Large intestine (tissue), 3 donors: ENCODE results near the gene GRK4. TPM values are rescaled to one million over a fixed set of nuclear protein-coding genes. Genes with fewer than 3 reads are reported as not detected.
A peak's percentile ranks its signal among the peaks of the same experiment; 100 is the strongest.

Experiments used
- DNase-seq, 2 donors: peaks; one replicate each; pipeline versions ENCODE4 v3.0.0 to v3.0.0-alpha.2; 2013
- H3K27ac ChIP-seq: one replicate; pipeline ENCODE4 v1.5.1; 2013; ENCODE audit warnings: low read length
- H3K27me3 ChIP-seq: 2 replicates; pipeline ENCODE4 v1.6.1; 2013; ENCODE audit warnings: low read length; ENCODE audit not compliant: control insufficient read depth, insufficient read depth
- H3K36me3 ChIP-seq: 2 replicates; pipeline ENCODE4 v1.6.1; 2013; ENCODE audit warnings: low read length; ENCODE audit not compliant: control insufficient read depth, insufficient read depth
- H3K4me1 ChIP-seq: one replicate; pipeline ENCODE4 v1.6.1; 2013; ENCODE audit warnings: low read length; ENCODE audit not compliant: control insufficient read depth, insufficient read depth
- H3K4me3 ChIP-seq: one replicate; pipeline ENCODE4 v1.5.1; 2013; ENCODE audit warnings: low read length
- H3K9me3 ChIP-seq: one replicate; pipeline ENCODE4 v1.6.1; 2013; ENCODE audit warnings: mild to moderate bottlenecking, low read depth, low read length, moderate library complexity; ENCODE audit not compliant: control insufficient read depth
- WGBS: methylation state at CpG from one replicate; pipeline ENCODE4 v1.1.5; 2013; ENCODE audit warnings: low lambda C conversion rate; ENCODE audit not compliant: insufficient coverage; 5-methylcytosine and 5-hydroxymethylcytosine counted together
- polyA plus RNA-seq: library from polyadenylated mRNA; unstranded; fragments of 120-200 nt; gene quantifications from one replicate; pipeline ENCODE4 v1.2.1, GENCODE V29; 2013

Gene GRK4
- polyA plus RNA-seq, 1 donor: 5.5 TPM

DNA sequence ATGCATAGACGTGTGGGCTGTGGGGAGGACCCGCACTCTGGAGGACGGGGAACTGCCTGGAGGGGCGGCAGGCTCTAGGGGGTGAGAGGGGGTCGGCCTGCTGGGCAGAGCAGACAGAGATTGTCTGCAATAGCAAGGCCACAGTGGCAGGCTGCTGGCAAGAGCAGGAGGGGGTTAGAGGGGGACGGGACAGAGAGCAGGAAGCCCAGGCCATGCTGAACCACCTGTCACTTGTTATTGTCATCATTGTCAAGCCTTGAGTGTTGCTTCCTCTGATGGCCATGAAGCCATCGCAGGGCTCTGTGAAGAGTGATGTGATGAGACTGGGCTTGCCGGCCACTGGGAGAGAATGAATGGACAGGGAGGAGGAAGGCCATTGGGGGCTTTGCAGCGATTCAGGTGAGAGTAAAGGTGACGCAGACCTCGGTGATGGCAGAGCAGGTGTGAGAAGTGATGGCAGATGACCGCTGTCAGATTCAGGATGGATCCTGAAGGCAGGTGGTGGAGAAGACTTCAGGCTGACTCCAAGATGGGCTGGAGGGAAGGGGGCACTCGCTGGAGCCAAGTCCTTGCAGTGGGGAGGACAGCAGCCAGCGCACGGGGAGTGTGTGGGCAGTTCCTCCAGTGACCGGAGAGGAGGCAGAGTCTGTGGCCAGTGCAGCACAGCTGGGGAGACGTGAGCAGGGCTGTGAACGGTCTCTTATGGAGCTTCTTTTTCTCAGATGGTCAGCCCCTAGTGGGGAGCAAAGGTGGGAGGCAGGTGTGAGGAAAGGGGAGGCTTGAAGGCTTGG, 67.4 kb downstream of the GRK4 start:
- no peak overlapping the region for H3K27ac ChIP-seq
- H3K36me3 ChIP-seq: no peaks in the 10 kb centered on the region
- no CpG with 5 or more reads among the region's 18 CpGs for WGBS
- no peaks in the 10 kb centered on the region for H3K4me1 ChIP-seq
- no peak overlapping the region for H3K4me3 ChIP-seq
- H3K27me3 ChIP-seq: no peaks in the 10 kb centered on the region
- no peaks in the 10 kb centered on the region for H3K9me3 ChIP-seq
- no peak for DNase-seq

DNA sequence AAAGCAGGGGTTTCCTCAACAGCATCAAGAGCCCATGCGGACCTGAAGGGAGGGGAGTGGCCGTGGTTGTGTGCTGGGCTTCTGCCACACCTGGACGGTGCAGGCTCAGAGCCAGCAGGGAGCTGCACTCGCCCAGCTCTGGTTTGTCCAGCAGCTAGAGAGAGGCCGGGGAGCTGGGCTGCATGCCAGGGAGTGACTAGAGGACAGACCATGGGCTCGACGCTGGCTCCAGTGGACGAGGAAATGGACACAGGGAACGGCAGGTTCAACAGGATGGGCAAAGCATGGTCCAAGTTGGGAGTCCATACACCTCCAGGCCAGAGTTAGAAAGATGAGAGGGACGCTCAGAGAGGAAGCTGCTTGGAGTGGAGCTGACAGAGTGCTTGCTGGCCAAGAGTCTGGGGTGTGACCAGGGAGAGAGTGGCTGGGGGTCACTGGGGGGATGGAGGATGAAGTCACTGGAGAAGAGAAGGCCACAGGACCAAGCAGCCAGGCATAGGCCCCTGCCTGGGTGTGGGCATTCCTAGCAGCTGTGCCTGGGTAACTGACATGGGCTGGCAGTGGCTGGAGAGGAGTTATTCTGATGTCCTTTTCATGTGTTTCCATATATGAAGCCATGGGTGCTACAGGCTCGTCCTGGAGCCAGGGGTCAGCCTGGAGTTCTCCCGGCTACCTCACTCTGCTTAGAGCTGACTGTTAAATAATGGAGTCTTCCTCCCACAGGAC, 68.1 kb downstream of the GRK4 start:
- Histone ChIP-seq H3K27ac (no peak overlapping the region), H3K9me3 (no peaks in the 10 kb centered on the region), H3K27me3 (no peaks in the 10 kb centered on the region), H3K4me1 (no peaks in the 10 kb centered on the region), H3K36me3 (no peaks in the 10 kb centered on the region), H3K4me3 (no peak overlapping the region)
- 100% methylated on average over 1 of the region's 12 CpGs for WGBS
- DNase-seq: no peak

DNA sequence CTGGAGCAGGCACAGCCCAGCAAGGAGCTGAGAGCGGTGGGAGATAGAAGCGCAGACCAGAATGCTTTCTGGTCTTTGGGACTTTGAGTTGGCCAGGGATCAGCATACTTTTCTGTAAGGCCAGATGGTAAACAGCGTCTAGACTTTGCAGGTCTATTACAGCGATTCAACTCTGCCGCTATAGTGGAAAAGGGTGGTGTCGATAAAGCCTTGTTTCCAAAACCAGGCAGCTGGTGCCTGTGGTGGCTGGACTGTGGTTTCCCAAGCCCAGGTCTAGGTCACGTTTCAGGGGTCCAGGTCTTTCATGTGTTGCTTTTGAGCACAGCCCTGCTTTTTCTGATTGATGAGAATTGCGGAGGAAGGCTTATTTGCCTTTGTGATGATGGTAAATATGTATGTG, 70.9 kb downstream of the GRK4 start:
- Histone ChIP-seq H3K27ac (no peak overlapping the region), H3K27me3 (no peaks in the 10 kb centered on the region), H3K36me3 (no peaks in the 10 kb centered on the region), H3K4me3 (no peak overlapping the region), H3K9me3 (no peaks in the 10 kb centered on the region), H3K4me1 (no peaks in the 10 kb centered on the region)
- DNase-seq: no peak
- no CpG with 5 or more reads among the region's 8 CpGs for WGBS

DNA sequence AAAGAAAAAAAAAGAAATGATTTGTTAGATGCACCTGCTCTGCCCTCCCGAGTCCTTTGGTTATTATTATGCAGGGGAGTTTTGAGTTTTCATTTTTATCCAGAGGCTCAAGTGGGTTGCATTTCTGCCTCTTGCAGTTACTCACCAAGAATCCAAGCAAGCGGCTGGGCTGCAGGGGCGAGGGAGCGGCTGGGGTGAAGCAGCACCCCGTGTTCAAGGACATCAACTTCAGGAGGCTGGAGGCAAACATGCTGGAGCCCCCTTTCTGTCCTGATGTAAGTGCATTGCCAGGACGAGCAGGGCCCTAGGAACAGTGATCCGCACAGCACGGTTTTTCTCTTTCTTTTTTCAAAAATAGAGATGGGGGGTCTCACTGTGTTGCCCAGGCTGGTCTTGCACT, 71.9 kb downstream of the GRK4 start:
- H3K9me3 ChIP-seq: no peaks in the 10 kb centered on the region
- DNase-seq: no peak
- no CpG with 5 or more reads among the region's 8 CpGs for WGBS
- H3K4me3 ChIP-seq: no peak overlapping the region
- H3K36me3 ChIP-seq: no peaks in the 10 kb centered on the region
- no peaks in the 10 kb centered on the region for H3K4me1 ChIP-seq
- H3K27ac ChIP-seq: no peak overlapping the region
- H3K27me3 ChIP-seq: no peaks in the 10 kb centered on the region

DNA sequence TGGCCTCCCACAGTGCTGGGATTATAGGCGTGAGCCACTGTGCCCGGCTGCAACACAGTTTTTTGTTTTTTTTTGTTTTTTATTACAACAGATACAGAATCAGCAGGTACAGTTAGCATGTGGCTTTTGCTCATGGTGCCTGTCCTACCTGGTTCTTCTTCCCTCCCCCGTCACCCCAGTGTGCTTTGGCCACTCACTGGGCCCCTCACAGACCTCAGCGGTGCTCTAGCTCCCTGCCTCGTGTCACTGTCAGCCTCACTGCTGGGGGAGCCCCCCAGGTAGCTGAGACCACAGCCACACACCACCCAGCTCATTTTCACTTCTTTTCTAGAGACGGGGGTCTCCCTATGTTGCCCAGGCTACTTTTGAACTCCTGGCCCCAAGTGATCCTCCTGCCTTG, 72.3 kb downstream of the GRK4 start:
- H3K27ac ChIP-seq: no peak overlapping the region

DNA sequence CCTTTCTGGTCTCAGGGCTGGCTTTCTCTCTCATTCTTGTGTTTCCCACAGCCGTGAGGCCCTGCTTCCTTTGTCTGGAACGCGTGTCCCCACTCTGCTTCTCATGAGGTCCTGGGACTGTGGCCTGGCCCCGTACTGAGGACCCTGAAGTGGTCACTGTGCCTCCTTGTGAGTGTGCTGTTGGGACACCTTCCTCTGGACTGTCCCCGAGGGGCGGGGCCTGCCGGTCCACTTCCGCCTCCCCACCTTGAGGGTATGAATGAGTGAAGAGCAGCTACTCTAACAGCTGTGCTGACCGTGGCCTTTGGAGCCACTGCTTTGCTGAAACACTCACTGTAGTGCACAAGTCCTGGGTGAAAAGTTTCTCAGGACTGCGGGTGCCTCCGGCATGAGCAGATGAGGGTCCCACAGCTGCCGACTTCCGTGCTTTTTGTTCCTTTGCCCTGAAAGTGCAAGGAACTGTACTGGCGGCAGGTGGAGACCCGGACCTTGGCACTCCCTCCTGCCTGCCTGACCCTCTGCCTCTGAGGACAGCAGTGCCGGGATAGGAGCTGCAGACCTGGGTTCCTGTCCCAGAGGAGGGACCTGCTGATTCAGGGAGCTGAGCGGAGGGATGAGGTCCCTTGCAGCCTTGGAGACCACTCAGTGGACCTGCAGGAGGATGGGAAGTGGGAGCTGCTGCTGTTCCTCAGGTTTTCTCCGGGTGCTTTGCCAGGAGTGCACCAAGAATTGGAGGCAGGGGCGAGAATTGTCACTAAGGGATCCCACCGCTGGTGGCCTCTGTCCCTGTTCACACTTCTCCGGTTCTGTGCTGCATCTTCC, 73.0 kb downstream of the GRK4 start:
- no CpG with 5 or more reads among the region's 21 CpGs for WGBS
- Histone ChIP-seq H3K4me1 (no peaks in the 10 kb centered on the region), H3K4me3 (no peak overlapping the region), H3K27me3 (no peaks in the 10 kb centered on the region), H3K36me3 (no peaks in the 10 kb centered on the region), H3K9me3 (peaks cover 3% of the 10 kb centered on the region), H3K27ac (no peak overlapping the region)
- DNase-seq: no peak

More for the DNA sequence above, 72.3 kb downstream of the GRK4 start:
- no peaks in the 10 kb centered on the region for H3K9me3 ChIP-seq
- no peak for DNase-seq
- no CpG with 5 or more reads among the region's 6 CpGs for WGBS
- H3K27me3 ChIP-seq: no peaks in the 10 kb centered on the region
- no peaks in the 10 kb centered on the region for H3K4me1 ChIP-seq
- H3K36me3 ChIP-seq: no peaks in the 10 kb centered on the region
- no peak overlapping the region for H3K4me3 ChIP-seq

DNA sequence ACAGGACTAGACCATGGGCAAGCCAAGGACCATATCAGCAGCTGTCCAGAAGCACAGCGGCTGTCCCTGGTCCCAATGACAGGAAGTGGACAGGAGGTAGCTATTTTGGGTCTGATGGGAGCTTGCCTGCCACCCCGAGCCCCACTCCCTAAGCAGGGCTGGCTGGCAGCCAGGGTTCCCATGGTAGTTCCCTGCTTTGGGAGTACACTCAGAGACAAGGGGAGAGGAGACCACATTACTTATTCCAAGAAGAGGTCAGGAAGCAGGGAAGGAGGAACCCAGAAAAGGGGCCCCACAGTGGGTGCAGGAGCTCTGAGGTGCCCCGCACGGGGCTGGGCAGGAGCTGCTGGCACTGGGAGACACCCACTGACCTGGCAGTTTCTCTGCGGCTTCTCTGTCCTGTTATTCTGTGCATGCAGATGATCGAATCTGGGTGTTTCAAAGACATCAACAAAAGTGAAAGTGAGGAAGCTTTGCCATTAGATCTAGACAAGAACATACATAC, 74.6 kb downstream of the GRK4 start:
- Histone ChIP-seq H3K4me1 (peaks cover 6% of the 10 kb centered on the region), H3K27ac (no peak overlapping the region), H3K27me3 (peaks cover 2% of the 10 kb centered on the region), H3K9me3 (peaks cover 3% of the 10 kb centered on the region), H3K36me3 (no peaks in the 10 kb centered on the region), H3K4me3 (no peak overlapping the region)
- DNase-seq: no peak
- no CpG with 5 or more reads among the region's 6 CpGs for WGBS

DNA sequence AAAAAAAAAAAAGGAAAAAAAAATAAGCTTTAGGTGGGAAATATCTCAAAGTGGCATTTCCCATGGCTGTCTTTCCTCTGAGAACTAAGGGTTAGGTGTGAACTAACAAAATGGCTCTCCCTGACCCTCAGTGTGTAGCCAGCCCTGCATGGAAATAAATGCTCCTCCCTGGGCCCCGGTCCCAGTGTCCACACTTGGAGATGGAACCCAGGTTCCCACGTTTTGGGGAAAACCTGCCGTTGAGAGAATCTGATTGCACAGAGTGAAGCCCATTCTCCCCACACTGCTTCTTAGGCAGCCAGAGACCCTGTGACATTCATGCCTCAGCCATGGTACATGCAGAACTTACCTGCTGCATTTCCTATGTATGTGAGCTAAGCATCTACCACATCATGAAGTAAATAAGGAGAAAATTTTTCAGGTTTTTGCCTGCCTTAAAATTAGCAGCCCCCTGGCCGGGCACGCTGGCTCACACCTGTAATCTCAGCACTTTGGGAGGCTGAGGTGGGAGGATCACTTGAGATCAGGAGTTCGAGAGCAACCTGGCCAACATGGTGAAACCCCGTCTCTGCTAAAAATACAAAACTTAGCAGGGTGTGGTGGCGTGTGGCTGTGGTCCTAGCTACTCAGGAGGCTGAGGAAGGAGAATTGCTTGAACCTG, 76.5 kb downstream of the GRK4 start:
- 80% methylated on average over 1 of the region's 8 CpGs for WGBS
- Histone ChIP-seq H3K9me3 (peaks cover 3% of the 10 kb centered on the region), H3K4me1 (peaks cover 13% of the 10 kb centered on the region), H3K4me3 (no peak overlapping the region), H3K27ac (no peak overlapping the region), H3K27me3 (peaks cover 2% of the 10 kb centered on the region), H3K36me3 (no peaks in the 10 kb centered on the region)
- DNase-seq: no peak

DNA sequence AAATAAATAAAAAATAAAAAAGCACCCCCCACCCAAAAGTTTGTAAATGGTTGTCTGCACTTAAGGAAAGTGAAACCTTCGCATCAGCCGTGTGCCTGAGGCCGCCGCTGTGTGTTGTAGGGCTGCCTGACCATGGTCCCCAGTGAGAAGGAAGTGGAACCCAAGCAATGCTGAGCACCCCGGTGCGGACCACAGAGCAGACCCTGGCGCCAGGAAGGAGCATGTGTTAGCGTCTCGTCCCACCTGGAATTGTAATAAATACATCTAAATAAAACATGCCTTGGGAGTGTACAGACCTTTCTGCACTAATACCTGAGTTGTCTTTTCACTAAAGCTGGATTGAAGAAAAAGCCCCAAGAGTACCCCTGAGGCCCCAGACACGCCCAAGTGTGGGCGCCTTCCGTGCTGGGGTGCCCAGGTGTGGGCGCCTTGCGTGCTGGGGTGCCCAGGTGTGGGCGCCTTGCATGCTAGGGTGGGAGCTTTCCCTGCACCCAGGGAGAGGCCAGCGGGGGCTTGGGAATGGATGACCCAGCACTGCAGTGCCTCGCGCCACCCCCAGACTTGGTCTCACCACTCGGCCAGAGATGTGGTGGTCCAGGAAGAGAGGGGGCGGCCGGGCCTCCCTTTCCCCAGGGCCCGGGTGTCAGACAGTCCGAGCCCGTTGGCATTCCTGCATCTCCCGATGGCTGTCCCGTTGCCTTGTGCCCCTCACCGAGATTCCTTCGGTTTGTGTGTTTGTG, 77.3 kb downstream of the GRK4 start:
- peaks cover 2% of the 10 kb centered on the region for H3K27me3 ChIP-seq
- no peak for DNase-seq
- H3K4me3 ChIP-seq: peak overlapping the region; percentile 28
- H3K36me3 ChIP-seq: no peaks in the 10 kb centered on the region
- 100% methylated on average over 1 of the region's 28 CpGs for WGBS
- H3K4me1 ChIP-seq: peaks cover 18% of the 10 kb centered on the region
- H3K27ac ChIP-seq: no peak overlapping the region
- H3K9me3 ChIP-seq: peaks cover 3% of the 10 kb centered on the region
